ENCODE data around the gene ST8SIA3.

The ST8SIA3 gene

DNA sequence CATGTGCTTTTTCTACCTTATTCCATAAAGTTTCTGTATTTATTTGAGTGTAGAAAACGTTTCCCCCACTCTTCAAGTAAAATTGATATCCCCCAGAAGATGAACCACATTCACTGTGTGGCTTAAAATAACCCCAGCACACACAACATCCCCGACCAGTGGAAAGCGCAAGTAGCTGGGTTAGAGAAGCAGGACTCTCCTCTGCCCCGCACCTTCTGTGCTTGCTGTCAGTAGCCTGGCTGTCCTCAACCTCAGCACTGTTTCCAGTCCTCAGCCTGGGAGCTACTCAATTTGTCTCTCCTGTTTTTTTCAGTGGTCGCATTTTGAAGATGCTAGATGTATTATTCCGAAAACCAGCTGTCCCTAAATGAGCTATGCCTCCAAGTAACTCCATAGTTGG lies 18.0 kb upstream of the ST8SIA3 start:
- TF ChIP-seq SIN3A (IDR thresholded peaks at IDR 0.05; ENCODE audit: borderline replicate concordance, insufficient read depth, low read length) = no peak
- TF ChIP-seq REST (IDR thresholded peaks at IDR 0.05; ENCODE audit: insufficient read depth in 1 of 2, low read depth in 2 of 2, low read length in 2 of 2) = no peak

- no peak for TF ChIP-seq TAF1 (IDR thresholded peaks at IDR 0.05; ENCODE audit: borderline replicate concordance, insufficient read depth, low read length)
- no peak for TF ChIP-seq SIN3A (IDR thresholded peaks at IDR 0.05; ENCODE audit: borderline replicate concordance, insufficient read depth, low read length)
- TF ChIP-seq POLR2AphosphoS5 (IDR thresholded peaks at IDR 0.05; ENCODE audit: low read depth, low read length) = no peak
- TF ChIP-seq REST (IDR thresholded peaks at IDR 0.05; ENCODE audit: insufficient read depth in 1 of 2, low read depth in 2 of 2, low read length in 2 of 2) = no peak
- no peak for TF ChIP-seq FOXP2 (optimal IDR thresholded peaks at IDR 0.05; ENCODE audit: borderline replicate concordance, extremely low read depth, extremely low read length, insufficient read depth)
These were observed 16.0 kb upstream of the ST8SIA3 start for GRCh38 chr18:57336343-57336742.

DNA sequence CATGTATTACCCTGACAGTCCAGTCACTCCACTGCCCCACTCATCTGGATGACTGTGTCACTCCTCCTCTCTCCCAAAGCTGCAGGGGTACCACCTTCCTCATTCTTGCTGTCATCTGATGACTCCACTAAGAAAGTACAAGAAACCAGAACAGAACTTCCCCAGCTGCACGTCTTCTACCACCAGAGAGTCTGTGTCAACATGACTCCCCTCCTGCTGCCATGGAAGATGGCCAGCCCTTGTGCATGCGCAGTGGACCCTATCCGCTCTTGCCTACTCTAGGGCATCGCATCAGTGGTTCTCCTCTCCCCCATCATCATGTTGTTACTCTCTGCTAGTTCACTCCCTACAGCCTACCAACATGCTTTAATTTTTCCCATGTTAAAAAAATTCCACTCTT lies 14.5 kb upstream of the ST8SIA3 start:
- TF ChIP-seq SIN3A (IDR thresholded peaks at IDR 0.05; ENCODE audit: borderline replicate concordance, insufficient read depth, low read length) (no peak), FOXP2 (optimal IDR thresholded peaks at IDR 0.05; ENCODE audit: borderline replicate concordance, extremely low read depth, extremely low read length, insufficient read depth) (no peak), TAF1 (IDR thresholded peaks at IDR 0.05; ENCODE audit: borderline replicate concordance, insufficient read depth, low read length) (no peak), POLR2AphosphoS5 (IDR thresholded peaks at IDR 0.05; ENCODE audit: low read depth, low read length) (no peak), REST (IDR thresholded peaks at IDR 0.05; ENCODE audit: insufficient read depth in 1 of 2, low read depth in 2 of 2, low read length in 2 of 2) (no peak)

DNA sequence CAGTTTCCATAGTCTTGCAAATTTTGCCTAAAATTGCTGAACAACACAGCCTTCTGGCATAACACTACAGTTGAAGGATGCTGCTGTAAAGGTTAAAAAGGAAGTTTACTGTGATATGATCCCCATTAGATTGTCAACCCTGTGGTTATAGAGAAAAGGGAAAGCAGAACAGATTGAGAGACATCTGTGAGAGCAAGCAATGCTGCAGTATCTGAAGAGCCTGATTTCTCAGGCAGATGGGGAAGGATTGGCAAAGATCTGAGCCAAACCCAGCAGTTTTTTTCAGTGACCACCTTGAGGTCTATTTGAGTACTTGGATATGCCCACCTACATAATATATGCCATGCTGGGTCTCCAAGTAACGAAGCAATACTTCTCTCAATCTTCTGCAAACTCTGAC lies 8.5 kb upstream of the ST8SIA3 start:
- TF ChIP-seq TAF1 (IDR thresholded peaks at IDR 0.05; ENCODE audit: borderline replicate concordance, insufficient read depth, low read length) = no peak
- TF ChIP-seq POLR2AphosphoS5 (IDR thresholded peaks at IDR 0.05; ENCODE audit: low read depth, low read length) = no peak
- no peak for TF ChIP-seq REST (IDR thresholded peaks at IDR 0.05; ENCODE audit: insufficient read depth in 1 of 2, low read depth in 2 of 2, low read length in 2 of 2)
- no peak for TF ChIP-seq FOXP2 (optimal IDR thresholded peaks at IDR 0.05; ENCODE audit: borderline replicate concordance, extremely low read depth, extremely low read length, insufficient read depth)
- TF ChIP-seq SIN3A (IDR thresholded peaks at IDR 0.05; ENCODE audit: borderline replicate concordance, insufficient read depth, low read length) = no peak

DNA sequence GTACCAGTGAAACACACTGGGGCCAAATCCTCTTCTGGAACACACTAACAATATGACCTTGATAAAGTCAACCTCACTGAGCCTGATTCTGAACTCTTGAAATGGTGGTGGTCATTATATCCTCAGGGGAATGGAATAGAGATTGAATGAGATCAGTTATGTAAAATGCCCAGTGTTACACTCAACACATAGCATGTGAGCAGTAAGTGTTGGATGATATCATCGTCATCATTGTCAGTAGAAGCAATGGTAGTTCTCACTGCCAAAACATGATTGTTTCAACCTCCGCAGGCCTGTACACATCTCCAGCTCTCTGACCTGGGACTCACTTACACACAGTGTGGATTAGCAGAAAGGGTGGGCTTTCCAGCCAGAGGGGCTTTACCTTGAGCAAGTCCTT lies 5.5 kb upstream of the ST8SIA3 start:
- TF ChIP-seq TAF1 (IDR thresholded peaks at IDR 0.05; ENCODE audit: borderline replicate concordance, insufficient read depth, low read length) = no peak
- no peak for TF ChIP-seq SIN3A (IDR thresholded peaks at IDR 0.05; ENCODE audit: borderline replicate concordance, insufficient read depth, low read length)
- TF ChIP-seq FOXP2 (optimal IDR thresholded peaks at IDR 0.05; ENCODE audit: borderline replicate concordance, extremely low read depth, extremely low read length, insufficient read depth) = no peak
- TF ChIP-seq POLR2AphosphoS5 (IDR thresholded peaks at IDR 0.05; ENCODE audit: low read depth, low read length) = no peak
- TF ChIP-seq REST (IDR thresholded peaks at IDR 0.05; ENCODE audit: insufficient read depth in 1 of 2, low read depth in 2 of 2, low read length in 2 of 2) = no peak

All from PFSK-1 (cell line).